MG63 (cell line): ENCODE results near the gene ATP9A. TPM values are rescaled to one million over a fixed set of nuclear protein-coding genes. Genes with fewer than 3 reads are reported as not detected.

ENCODE experiments used
- DNase-seq: peaks from one replicate; pipeline ENCODE4 v3.0.0-alpha.2; 2020
- H3K27me3 ChIP-seq: fragments of 250-450 bp; sonication (Bioruptor Pico); 2 replicates; pipeline ENCODE4 v1.5.1; 2020; ENCODE audit warnings: mild to moderate bottlenecking, moderate library complexity
- H3K36me3 ChIP-seq: fragments of 250-450 bp; sonication (Bioruptor Pico); 2 replicates; pipeline ENCODE4 v1.5.1; 2020; ENCODE audit warnings: mild to moderate bottlenecking, moderate library complexity
- H3K4me3 ChIP-seq: fragments of 250-450 bp; sonication (Bioruptor Pico); 2 replicates; pipeline ENCODE4 v1.5.1; 2020; ENCODE audit warnings: mild to moderate bottlenecking, moderate library complexity
- H3K9me3 ChIP-seq: fragments of 250-450 bp; sonication (Bioruptor Pico); 2 replicates; pipeline ENCODE4 v1.5.1; 2020; ENCODE audit warnings: mild to moderate bottlenecking, moderate library complexity
- total RNA-seq: library from RNA; depleted of rRNA; stranded (reverse); fragments of >200 nt; shearing (Covaris generic); gene quantifications from 2 replicates; pipeline ENCODE4 v1.2.3, GENCODE V29; 2014; ENCODE audit warnings: low replicate concordance

The ATP9A gene
- total RNA-seq, 1 experiment from 2014 or later, result 11.1 TPM

GRCh38 chr20:51639206-51639832 is 128.9 kb downstream of the ATP9A start:
- Histone ChIP-seq H3K27me3 (no peaks in the 10 kb centered on the region), H3K9me3 (no peaks in the 10 kb centered on the region), H3K4me3 (no peak overlapping the region), H3K36me3 (0 out of 2 replicates have a peak, but pooled peaks cover 2% of the 10 kb centered on the region)
- DNase-seq, result peak; percentile 52

- Histone ChIP-seq H3K9me3 (no peaks in the 10 kb centered on the region), H3K27me3 (no peaks in the 10 kb centered on the region)
These were observed 130.9 kb downstream of the ATP9A start for GRCh38 chr20:51637241-51637640.

GRCh38 chr20:51636123-51636522 is 132.1 kb downstream of the ATP9A start:
- DNase-seq, result no peak
- H3K36me3 ChIP-seq, result 0 out of 2 replicates have a peak, but pooled peaks cover 2% of the 10 kb centered on the region
- H3K9me3 ChIP-seq, result no peaks in the 10 kb centered on the region
- H3K4me3 ChIP-seq, result no peak overlapping the region
- H3K27me3 ChIP-seq, result no peaks in the 10 kb centered on the region

More at GRCh38 chr20:51637241-51637640, 130.9 kb downstream of the ATP9A start:
- H3K4me3 ChIP-seq, result no peak overlapping the region
- no peak for DNase-seq
- 0 out of 2 replicates have a peak, but pooled peaks cover 2% of the 10 kb centered on the region for H3K36me3 ChIP-seq

GRCh38 chr20:51635680-51636079 is 132.5 kb downstream of the ATP9A start:
- Histone ChIP-seq H3K27me3 (no peaks in the 10 kb centered on the region), H3K9me3 (no peaks in the 10 kb centered on the region), H3K36me3 (0 out of 2 replicates have a peak, but pooled peaks cover 2% of the 10 kb centered on the region), H3K4me3 (no peak overlapping the region)
- no peak for DNase-seq

GRCh38 chr20:51634877-51635276 is 133.3 kb downstream of the ATP9A start:
- Histone ChIP-seq H3K4me3 (no peak overlapping the region), H3K27me3 (no peaks in the 10 kb centered on the region), H3K9me3 (no peaks in the 10 kb centered on the region), H3K36me3 (peaks cover 2% of the 10 kb centered on the region; the same call in 1 of the 2 replicates)
- no peak for DNase-seq

GRCh38 chr20:51634257-51634656 is 133.9 kb downstream of the ATP9A start:
- DNase-seq, result no peak
- no peaks in the 10 kb centered on the region for H3K9me3 ChIP-seq
- H3K36me3 ChIP-seq, result peaks cover 2% of the 10 kb centered on the region; the same call in 1 of the 2 replicates
- no peaks in the 10 kb centered on the region for H3K27me3 ChIP-seq
- H3K4me3 ChIP-seq, result no peak overlapping the region

GRCh38 chr20:51633430-51633829 is 134.8 kb downstream of the ATP9A start:
- peaks cover 6% of the 10 kb centered on the region for H3K36me3 ChIP-seq
- DNase-seq, result no peak

GRCh38 chr20:51631953-51632352 is 136.2 kb downstream of the ATP9A start:
- H3K4me3 ChIP-seq, result no peak overlapping the region
- no peaks in the 10 kb centered on the region for H3K9me3 ChIP-seq
- peaks cover 4% of the 10 kb centered on the region for H3K36me3 ChIP-seq
- DNase-seq, result no peak
- H3K27me3 ChIP-seq, result no peaks in the 10 kb centered on the region

More at GRCh38 chr20:51633430-51633829, 134.8 kb downstream of the ATP9A start:
- H3K4me3 ChIP-seq, result no peak overlapping the region
- H3K9me3 ChIP-seq, result no peaks in the 10 kb centered on the region
- H3K27me3 ChIP-seq, result no peaks in the 10 kb centered on the region

- peak; percentile 83 for DNase-seq
- Histone ChIP-seq H3K27me3 (no peaks in the 10 kb centered on the region), H3K9me3 (no peaks in the 10 kb centered on the region), H3K4me3 (no peak overlapping the region), H3K36me3 (peaks cover 4% of the 10 kb centered on the region)
These were observed 136.9 kb downstream of the ATP9A start for GRCh38 chr20:51631011-51631950.

- H3K27me3 ChIP-seq, result no peaks in the 10 kb centered on the region
- no peak overlapping the region for H3K4me3 ChIP-seq
These were observed 138.7 kb downstream of the ATP9A start for GRCh38 chr20:51629399-51630058.

GRCh38 chr20:51628533-51629398 is 139.4 kb downstream of the ATP9A start:
- no peaks in the 10 kb centered on the region for H3K9me3 ChIP-seq
- no peak for DNase-seq
- no peaks in the 10 kb centered on the region for H3K27me3 ChIP-seq
- H3K4me3 ChIP-seq, result no peak overlapping the region
- peaks cover 4% of the 10 kb centered on the region for H3K36me3 ChIP-seq

More at GRCh38 chr20:51629399-51630058, 138.7 kb downstream of the ATP9A start:
- Histone ChIP-seq H3K9me3 (no peaks in the 10 kb centered on the region), H3K36me3 (peaks cover 4% of the 10 kb centered on the region)
- DNase-seq, result no peak

GRCh38 chr20:51627586-51627985 is 140.6 kb downstream of the ATP9A start:
- Histone ChIP-seq H3K4me3 (no peak overlapping the region), H3K9me3 (no peaks in the 10 kb centered on the region), H3K27me3 (no peaks in the 10 kb centered on the region), H3K36me3 (peaks cover 4% of the 10 kb centered on the region)
- DNase-seq, result no peak

GRCh38 chr20:51625105-51625504 is 143.1 kb downstream of the ATP9A start:
- no peak for DNase-seq
- Histone ChIP-seq H3K36me3 (peaks cover 4% of the 10 kb centered on the region), H3K27me3 (no peaks in the 10 kb centered on the region), H3K4me3 (no peak overlapping the region), H3K9me3 (no peaks in the 10 kb centered on the region)

GRCh38 chr20:51624157-51624731 is 143.9 kb downstream of the ATP9A start:
- H3K27me3 ChIP-seq, result no peaks in the 10 kb centered on the region
- no peak overlapping the region for H3K4me3 ChIP-seq
- H3K36me3 ChIP-seq, result peaks cover 4% of the 10 kb centered on the region; the same call in 1 of the 2 replicates
- peak; percentile 48 for DNase-seq
- H3K9me3 ChIP-seq, result no peaks in the 10 kb centered on the region

- no peak for DNase-seq
- Histone ChIP-seq H3K4me3 (no peak overlapping the region), H3K9me3 (no peaks in the 10 kb centered on the region), H3K27me3 (no peaks in the 10 kb centered on the region), H3K36me3 (no peaks in the 10 kb centered on the region; the same call in 1 of the 2 replicates)
These were observed 144.9 kb downstream of the ATP9A start for GRCh38 chr20:51623255-51623654.
